OCI-LY1 (cell line): ENCODE results near the gene TMEM139.

Experiments used
- H2AFZ ChIP-seq: fragments of 200-600 bp; sonication (generic), shearing (Covaris generic); 2 replicates; pipeline ENCODE4 v1.6.0; 2014; ENCODE audit warnings: antibody characterized with exemption, mild to moderate bottlenecking, low read length
- H3F3A ChIP-seq: fragments of 200-600 bp; sonication (generic), shearing (Covaris generic); 2 replicates; pipeline ENCODE4 v1.6.0; 2014; ENCODE audit warnings: mild to moderate bottlenecking, antibody characterized with exemption, low read length, moderate library complexity; ENCODE audit not compliant: insufficient read depth
- H3K27ac ChIP-seq: fragments of 200-600 bp; sonication (generic); 2 replicates; pipeline ENCODE4 v1.5.1; 2014; ENCODE audit warnings: low read length, mixed run types, mild to moderate bottlenecking, low read depth; ENCODE audit not compliant: poor library complexity, severe bottlenecking
- H3K27me3 ChIP-seq: fragments of 200-600 bp; sonication (generic); 2 replicates; pipeline ENCODE4 v1.6.0; 2014; ENCODE audit warnings: antibody characterized with exemption, mild to moderate bottlenecking, low read length, moderate library complexity; ENCODE audit not compliant: insufficient read depth
- H3K36me3 ChIP-seq: fragments of 200-600 bp; sonication (generic); 2 replicates; pipeline ENCODE4 v1.6.1; 2014; ENCODE audit warnings: mild to moderate bottlenecking, antibody characterized with exemption, low read length, moderate library complexity, mixed read lengths; ENCODE audit not compliant: insufficient read depth
- H3K4me1 ChIP-seq: fragments of 200-600 bp; sonication (generic); 2 replicates; pipeline ENCODE4 v1.5.1; 2014; ENCODE audit warnings: mild to moderate bottlenecking, low read length, moderate library complexity; ENCODE audit not compliant: insufficient read depth, severe bottlenecking
- H3K4me2 ChIP-seq: fragments of 200-600 bp; sonication (generic), shearing (Covaris generic); 2 replicates; pipeline ENCODE4 v1.6.1; 2014; ENCODE audit warnings: low read length
- H3K4me3 ChIP-seq: fragments of 200-600 bp; sonication (generic); 2 replicates; pipeline ENCODE4 v1.5.1; 2014; ENCODE audit warnings: low read length, low read depth, mild to moderate bottlenecking, mixed read lengths; ENCODE audit not compliant: poor library complexity, severe bottlenecking
- H3K79me2 ChIP-seq: fragments of 200-600 bp; shearing (Covaris generic); 2 replicates; pipeline ENCODE4 v1.6.1; 2016; ENCODE audit warnings: mixed run types, low read length, mixed read lengths; ENCODE audit not compliant: insufficient read depth
- H3K9ac ChIP-seq: fragments of 200-600 bp; sonication (generic), shearing (Covaris generic); 2 replicates; pipeline ENCODE4 v1.6.1; 2014; ENCODE audit warnings: mild to moderate bottlenecking, low read length, mixed read lengths
- H3K9me2 ChIP-seq: fragments of 200-600 bp; sonication (generic), shearing (Covaris generic); 2 replicates; pipeline ENCODE4 v1.6.1; 2014; ENCODE audit warnings: low read depth, mild to moderate bottlenecking, low read length, mixed read lengths
- H3K9me3 ChIP-seq: fragments of 200-600 bp; shearing (Covaris generic); 2 replicates; pipeline ENCODE4 v1.6.1; 2014; ENCODE audit warnings: low read length, mixed read lengths
- H4K20me1 ChIP-seq: fragments of 200-600 bp; sonication (generic), shearing (Covaris generic); 2 replicates; pipeline ENCODE4 v1.6.0; 2016; ENCODE audit warnings: mild to moderate bottlenecking, low read length; ENCODE audit not compliant: insufficient read depth
- CTCF ChIP-seq: fragments of 200-600 bp; sonication (generic), shearing (Covaris generic); IDR thresholded peaks from 2 replicates; pipeline ENCODE4 v1.5.1; 2017; ENCODE audit warnings: mild to moderate bottlenecking, antibody characterized with exemption, low read length, moderate library complexity, mixed read lengths
- EZH2 ChIP-seq: fragments of 200-600 bp; sonication (generic), shearing (Covaris generic); IDR thresholded peaks from 2 replicates; pipeline ENCODE4 v1.8.0; 2017; ENCODE audit warnings: borderline replicate concordance, mixed run types, mild to moderate bottlenecking, antibody characterized with exemption, low read length, moderate library complexity, mixed read lengths

The TMEM139 gene

GRCh38 chr7:143315776-143316175 lies 31.0 kb downstream of the TMEM139 start, which contains the start of gene CLCN1:
CLCN1 (plus strand) TSS chr7:143316111; CDS start chr7:143316213, 102 bp downstream.
- no peak within 1 kb of the TSS for H2AFZ ChIP-seq
- H3K4me3 ChIP-seq: no peak within 1 kb of the TSS
- H3K27me3 ChIP-seq: no peaks in the 10 kb centered on the region
- no peak within 1 kb of the TSS for H3K27ac ChIP-seq
- H3F3A ChIP-seq: no peaks in the 10 kb centered on the region
- TF ChIP-seq EZH2 (no peak), CTCF (no peak)
- no peaks in the 10 kb centered on the region for H3K36me3 ChIP-seq
- no peak within 1 kb of the TSS for H3K9ac ChIP-seq
- H3K9me2 ChIP-seq: no peaks in the 10 kb centered on the region
- H4K20me1 ChIP-seq: no peaks in the 10 kb centered on the region
- H3K9me3 ChIP-seq: no peaks in the 10 kb centered on the region
- no peaks in the 10 kb centered on the region for H3K79me2 ChIP-seq
- no peaks in the 10 kb centered on the region for H3K4me1 ChIP-seq
- H3K4me2 ChIP-seq: no peak within 1 kb of the TSS

- H3K9me2 ChIP-seq: no peaks in the 10 kb centered on the region
- H3K9ac ChIP-seq: no peak overlapping the region
- H3K79me2 ChIP-seq: no peaks in the 10 kb centered on the region
- no peak for TF ChIP-seq EZH2
- no peak for TF ChIP-seq CTCF
- no peaks in the 10 kb centered on the region for H3K4me1 ChIP-seq
- no peaks in the 10 kb centered on the region for H3F3A ChIP-seq
- no peak overlapping the region for H3K27ac ChIP-seq
- H4K20me1 ChIP-seq: no peaks in the 10 kb centered on the region
- no peaks in the 10 kb centered on the region for H3K36me3 ChIP-seq
- H2AFZ ChIP-seq: no peak overlapping the region
- no peaks in the 10 kb centered on the region for H3K27me3 ChIP-seq
- H3K9me3 ChIP-seq: no peaks in the 10 kb centered on the region
- no peak overlapping the region for H3K4me3 ChIP-seq
- no peak overlapping the region for H3K4me2 ChIP-seq
Observed at GRCh38 chr7:143316492-143316891, 31.7 kb downstream of the TMEM139 start.

- Histone ChIP-seq H3F3A (no peaks in the 10 kb centered on the region), H3K9me3 (no peaks in the 10 kb centered on the region), H3K27me3 (no peaks in the 10 kb centered on the region), H3K9me2 (no peaks in the 10 kb centered on the region), H4K20me1 (no peaks in the 10 kb centered on the region), H2AFZ (no peak overlapping the region), H3K9ac (no peak overlapping the region), H3K4me3 (no peak overlapping the region), H3K4me1 (no peaks in the 10 kb centered on the region), H3K79me2 (no peaks in the 10 kb centered on the region), H3K36me3 (no peaks in the 10 kb centered on the region), H3K4me2 (no peak overlapping the region), H3K27ac (no peak overlapping the region)
- no peak for TF ChIP-seq CTCF
- no peak for TF ChIP-seq EZH2
Observed at GRCh38 chr7:143318661-143319060, 33.9 kb downstream of the TMEM139 start.
